Cardiac muscle cell (in vitro differentiated cells and primary cell): ENCODE data around the gene NBEA. TPM values are rescaled to one million over a fixed set of nuclear protein-coding genes. Genes with fewer than 3 reads are reported as not detected.

Experiments
- DNase-seq, 2 donors: peaks; one replicate each; pipeline versions ENCODE4 v3.0.0 to v3.0.0-alpha.2; 2010 to 2017; ENCODE audit warnings: low read depth in 1 of 2, low spot score in 1 of 2
- H3K27ac ChIP-seq: fragments of 200-600 bp; sonication (generic); 2 replicates; pipeline ENCODE4 v1.5.1; 2016
- H3K27me3 ChIP-seq: fragments of 200-600 bp; sonication (generic); 2 replicates; pipeline ENCODE4 v1.6.0; 2016; ENCODE audit warnings: control low read depth
- H3K36me3 ChIP-seq: fragments of 200-600 bp; sonication (generic); 2 replicates; pipeline ENCODE4 v1.5.1; 2016; ENCODE audit warnings: control low read depth
- H3K4me1 ChIP-seq: fragments of 200-600 bp; sonication (generic); 2 replicates; pipeline ENCODE4 v1.8.1; 2017; ENCODE audit warnings: low read depth, mild to moderate bottlenecking, mixed run types
- H3K4me3 ChIP-seq: fragments of 200-600 bp; sonication (generic); 2 replicates; pipeline ENCODE4 v1.5.1; 2016; ENCODE audit warnings: mild to moderate bottlenecking
- H3K9me3 ChIP-seq: fragments of 200-600 bp; sonication (generic); 2 replicates; pipeline ENCODE4 v1.5.1; 2017; ENCODE audit warnings: low read depth, mild to moderate bottlenecking, control low read depth
- CTCF ChIP-seq: IDR thresholded peaks from 2 replicates; pipeline ENCODE4 v1.5.1; 2012; ENCODE audit warnings: low read depth, mild to moderate bottlenecking, low read length
- polyA plus RNA-seq: library from polyadenylated mRNA; unstranded; fragments of >200 nt; fragmentation: Nextera tagmentation; extraction: Ambion mirVana; gene quantifications from 2 replicates; pipeline ENCODE4 v1.2.1, GENCODE V29; 2016
- total RNA-seq: library from RNA; depleted of rRNA; stranded (reverse); fragments of >200 nt; gene quantifications from 2 replicates; pipeline ENCODE4 v1.2.3, GENCODE V29; 2016

The NBEA gene
- total and polyA plus RNA-seq, 2 experiments from 2014 or later = 4.6 to 13.2 TPM

- TF ChIP-seq CTCF = no peak
- H3K27ac ChIP-seq = no peak overlapping the region
- H3K9me3 ChIP-seq = no peaks in the 10 kb centered on the region
- H3K36me3 ChIP-seq = no peaks in the 10 kb centered on the region
- peak in 1 of 2 donors; percentile 30 for DNase-seq
- no peaks in the 10 kb centered on the region for H3K4me1 ChIP-seq
- H3K4me3 ChIP-seq = no peak overlapping the region
- H3K27me3 ChIP-seq = no peaks in the 10 kb centered on the region
Observed at GRCh38 chr13:35210261-35210660, 268.2 kb downstream of the NBEA start.

GRCh38 chr13:35211949-35212348 is 269.9 kb downstream of the NBEA start:
- Histone ChIP-seq H3K27ac (no peak overlapping the region), H3K27me3 (no peaks in the 10 kb centered on the region), H3K36me3 (no peaks in the 10 kb centered on the region), H3K4me1 (no peaks in the 10 kb centered on the region), H3K4me3 (no peak overlapping the region), H3K9me3 (no peaks in the 10 kb centered on the region)
- no peak for TF ChIP-seq CTCF
- no peak for DNase-seq

- H3K27me3 ChIP-seq = no peaks in the 10 kb centered on the region
- no peak for TF ChIP-seq CTCF
- no peak for DNase-seq
- no peaks in the 10 kb centered on the region for H3K4me1 ChIP-seq
- no peaks in the 10 kb centered on the region for H3K36me3 ChIP-seq
- no peak overlapping the region for H3K27ac ChIP-seq
- no peaks in the 10 kb centered on the region for H3K9me3 ChIP-seq
- no peak overlapping the region for H3K4me3 ChIP-seq
Observed at GRCh38 chr13:35213911-35214310, 271.8 kb downstream of the NBEA start.

GRCh38 chr13:35216131-35216530 is 274.1 kb downstream of the NBEA start:
- Histone ChIP-seq H3K36me3 (no peaks in the 10 kb centered on the region), H3K9me3 (no peaks in the 10 kb centered on the region), H3K27me3 (no peaks in the 10 kb centered on the region), H3K27ac (no peak overlapping the region), H3K4me1 (no peaks in the 10 kb centered on the region), H3K4me3 (no peak overlapping the region)
- no peak for DNase-seq
- no peak for TF ChIP-seq CTCF

- DNase-seq = peak in 1 of 2 donors; percentile 31
- Histone ChIP-seq H3K27ac (no peak overlapping the region), H3K36me3 (no peaks in the 10 kb centered on the region), H3K9me3 (no peaks in the 10 kb centered on the region), H3K4me1 (no peaks in the 10 kb centered on the region), H3K4me3 (no peak overlapping the region), H3K27me3 (no peaks in the 10 kb centered on the region)
- TF ChIP-seq CTCF = no peak
Observed at GRCh38 chr13:35219021-35219420, 277.0 kb downstream of the NBEA start.

- Histone ChIP-seq H3K27ac (no peak overlapping the region), H3K36me3 (no peaks in the 10 kb centered on the region), H3K27me3 (no peaks in the 10 kb centered on the region), H3K9me3 (no peaks in the 10 kb centered on the region), H3K4me3 (no peak overlapping the region), H3K4me1 (no peaks in the 10 kb centered on the region)
- TF ChIP-seq CTCF = no peak
- DNase-seq = no peak
Observed at GRCh38 chr13:35225159-35225558, 283.1 kb downstream of the NBEA start.
